Nephron (organoid): ENCODE results near the gene IGFBP4.

ENCODE experiments used
- H3K27ac Mint-ChIP-seq, 3 experiments: 2 replicates each; pipeline ENCODE4 v1.8.0; 2020; ENCODE audit warnings: mixed read lengths in 3 of 3, mild to moderate bottlenecking in 2 of 3, moderate library complexity in 1 of 3
- H3K27me3 Mint-ChIP-seq: 2 replicates; pipeline ENCODE4 v1.8.0; 2021; ENCODE audit warnings: low read depth, mild to moderate bottlenecking, moderate library complexity, mixed read lengths
- H3K36me3 Mint-ChIP-seq: 2 replicates; pipeline ENCODE4 v1.8.0; 2020; ENCODE audit warnings: low read depth, mixed read lengths
- H3K4me1 Mint-ChIP-seq: 2 replicates; pipeline ENCODE4 v1.8.0; 2020; ENCODE audit warnings: mixed read lengths
- H3K4me3 Mint-ChIP-seq, 3 experiments: 2 replicates each; pipeline ENCODE4 v1.8.0; 2020; ENCODE audit warnings: mild to moderate bottlenecking in 3 of 3, mixed read lengths in 3 of 3, moderate library complexity in 2 of 3
- H3K9me3 Mint-ChIP-seq: 2 replicates; pipeline ENCODE4 v1.8.0; 2020; ENCODE audit warnings: mixed read lengths
- CTCF ChIP-seq, 3 experiments: fragments of 200-600 bp; sonication (generic); IDR thresholded peaks; one replicate each; pipeline ENCODE4 v1.5.0; 2021; ENCODE audit warnings: antibody characterized with exemption in 3 of 3; ENCODE audit not compliant: unreplicated experiment in 3 of 3

The IGFBP4 gene

GRCh38 chr17:40479754-40480480 is 36.7 kb downstream of the IGFBP4 start:
- Mint-ChIP-seq H3K4me3 (no peak overlapping the region), H3K36me3 (no peaks in the 10 kb centered on the region), H3K4me1 (peaks cover 37% of the 10 kb centered on the region), H3K27ac (no peak overlapping the region), H3K27me3 (peaks cover 25% of the 10 kb centered on the region), H3K9me3 (no peaks in the 10 kb centered on the region)
- no peak for TF ChIP-seq CTCF (IDR thresholded peaks at IDR 0.05; ENCODE audit: unreplicated experiment in 3 of 3)

GRCh38 chr17:40480501-40481003 is 37.3 kb downstream of the IGFBP4 start:
- no peak overlapping the region for H3K4me3 Mint-ChIP-seq
- H3K9me3 Mint-ChIP-seq = no peaks in the 10 kb centered on the region
- H3K27me3 Mint-ChIP-seq = peaks cover 26% of the 10 kb centered on the region
- H3K27ac Mint-ChIP-seq = peak overlapping the region in 2 of 3 experiments; percentile 60 to 66
- H3K4me1 Mint-ChIP-seq = peaks cover 41% of the 10 kb centered on the region
- no peak for TF ChIP-seq CTCF (IDR thresholded peaks at IDR 0.05; ENCODE audit: unreplicated experiment in 3 of 3)
- H3K36me3 Mint-ChIP-seq = no peaks in the 10 kb centered on the region

DNA sequence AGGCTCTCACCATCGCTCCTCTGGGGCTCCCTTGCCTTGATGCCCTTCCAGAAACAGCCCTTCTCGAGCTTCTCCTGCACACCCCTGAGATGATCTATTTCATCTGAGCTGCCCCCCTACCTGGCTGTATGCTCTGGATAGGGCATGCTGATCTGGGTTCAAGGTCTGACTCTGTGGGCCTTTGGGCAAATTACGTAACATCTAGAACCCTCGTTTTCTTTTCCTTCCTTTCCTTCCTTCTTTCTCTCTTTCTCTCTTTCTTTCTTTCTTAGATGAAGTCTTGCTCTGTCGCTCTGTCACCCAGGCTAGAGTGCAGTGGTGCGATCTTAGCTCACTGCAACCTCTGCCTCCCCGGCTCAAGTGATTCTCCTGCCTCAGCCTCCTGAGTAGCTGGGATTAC is 37.9 kb downstream of the IGFBP4 start:
- Mint-ChIP-seq H3K4me1 (peaks cover 41% of the 10 kb centered on the region), H3K9me3 (no peaks in the 10 kb centered on the region), H3K27ac (peak overlapping the region in 2 of 3 experiments; percentile 60 to 66)

GRCh38 chr17:40482722-40483121 is 39.5 kb downstream of the IGFBP4 start:
- Mint-ChIP-seq H3K4me1 (peaks cover 51% of the 10 kb centered on the region), H3K36me3 (no peaks in the 10 kb centered on the region), H3K9me3 (no peaks in the 10 kb centered on the region), H3K4me3 (no peak overlapping the region), H3K27me3 (peaks cover 22% of the 10 kb centered on the region), H3K27ac (no peak overlapping the region)
- no peak for TF ChIP-seq CTCF (IDR thresholded peaks at IDR 0.05; ENCODE audit: unreplicated experiment in 3 of 3)

More for the DNA sequence above, 37.9 kb downstream of the IGFBP4 start:
- Mint-ChIP-seq H3K4me3 (no peak overlapping the region), H3K36me3 (no peaks in the 10 kb centered on the region), H3K27me3 (peaks cover 24% of the 10 kb centered on the region)
- no peak for TF ChIP-seq CTCF (IDR thresholded peaks at IDR 0.05; ENCODE audit: unreplicated experiment in 3 of 3)

DNA sequence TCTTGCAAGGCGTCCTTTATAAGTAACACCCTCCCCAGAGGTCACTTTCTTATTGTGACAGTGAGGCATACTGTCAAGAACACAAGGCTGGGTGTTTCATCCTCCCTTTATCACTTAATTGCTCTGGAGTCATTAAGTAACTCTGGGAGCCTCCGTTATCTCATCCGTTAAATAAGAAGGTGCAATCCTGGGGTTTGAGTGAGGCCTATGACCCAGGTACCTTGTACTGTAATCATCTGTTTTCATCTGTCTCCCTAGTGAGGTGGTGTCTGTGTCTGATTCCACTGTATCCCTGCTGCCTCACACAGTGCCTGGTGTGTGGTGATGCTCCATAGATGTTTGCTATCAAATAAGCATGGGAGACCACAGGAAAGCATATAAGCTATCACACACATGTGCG is 40.4 kb downstream of the IGFBP4 start:
- H3K27me3 Mint-ChIP-seq = peaks cover 25% of the 10 kb centered on the region
- no peaks in the 10 kb centered on the region for H3K9me3 Mint-ChIP-seq
- TF ChIP-seq CTCF (IDR thresholded peaks at IDR 0.05; ENCODE audit: unreplicated experiment in 3 of 3) = no peak
- peaks cover 59% of the 10 kb centered on the region for H3K4me1 Mint-ChIP-seq
- peak overlapping the region in 1 of 3 experiments; percentile 0 for H3K4me3 Mint-ChIP-seq
- H3K36me3 Mint-ChIP-seq = no peaks in the 10 kb centered on the region
- peak overlapping the region in 2 of 3 experiments; percentile 3 to 22 for H3K27ac Mint-ChIP-seq
